GM23338 (cell line): ENCODE measurements around the gene ATP10A. TPM values are rescaled to one million over a fixed set of nuclear protein-coding genes. Genes with fewer than 3 reads are reported as not detected.

Source experiments
- ATAC-seq: fragments of 200-7000 bp; cut with Tn5 transposase; 3 replicates; pipeline ENCODE4 v1.9.1; 2020
- DNase-seq: peaks from one replicate; pipeline ENCODE4 v3.0.0-alpha.2; 2015; ENCODE audit warnings: low spot score
- H2AFZ ChIP-seq: fragments of 200-600 bp; sonication (generic); 2 replicates; pipeline ENCODE4 v1.8.0; 2016; ENCODE audit warnings: antibody characterized with exemption, mild to moderate bottlenecking, moderate library complexity
- H3F3A ChIP-seq: fragments of 200-600 bp; sonication (generic); replicated peaks from 2 replicates; pipeline ENCODE4 v1.8.0; 2017; ENCODE audit warnings: antibody characterized with exemption, mixed run types, low read depth
- H3K27ac ChIP-seq: fragments of 200-600 bp; sonication (generic); 2 replicates; pipeline ENCODE4 v1.6.1; 2016; ENCODE audit warnings: low read depth
- H3K27me3 ChIP-seq: fragments of 200-600 bp; sonication (generic); 2 replicates; pipeline ENCODE4 v1.8.0; 2016; ENCODE audit warnings: mild to moderate bottlenecking, mixed run types, moderate library complexity; ENCODE audit not compliant: insufficient read depth
- H3K36me3 ChIP-seq: fragments of 200-600 bp; sonication (generic); 2 replicates; pipeline ENCODE4 v1.8.0; 2016; ENCODE audit warnings: mild to moderate bottlenecking; ENCODE audit not compliant: insufficient read depth
- H3K4me1 ChIP-seq: fragments of 200-600 bp; sonication (generic); 2 replicates; pipeline ENCODE4 v1.8.0; 2016; ENCODE audit warnings: mild to moderate bottlenecking, moderate library complexity; ENCODE audit not compliant: insufficient read depth
- H3K4me2 ChIP-seq: fragments of 200-600 bp; sonication (generic); 2 replicates; pipeline ENCODE4 v1.7.1; 2017; ENCODE audit warnings: mixed run types
- H3K4me3 ChIP-seq: fragments of 200-600 bp; sonication (generic); 2 replicates; pipeline ENCODE4 v1.6.1; 2016; ENCODE audit warnings: mixed run types
- H3K79me2 ChIP-seq: fragments of 200-600 bp; sonication (generic); replicated peaks from 2 replicates; pipeline ENCODE4 v1.8.0; 2017; ENCODE audit warnings: mild to moderate bottlenecking; ENCODE audit not compliant: insufficient read depth
- H3K9me2 ChIP-seq: fragments of 200-600 bp; sonication (generic); 2 replicates; pipeline ENCODE4 v1.8.0; 2017; ENCODE audit not compliant: insufficient read depth
- H4K20me1 ChIP-seq: fragments of 200-600 bp; sonication (generic); replicated peaks from 2 replicates; pipeline ENCODE4 v1.8.0; 2017; ENCODE audit warnings: mild to moderate bottlenecking; ENCODE audit not compliant: insufficient read depth
- H3K27ac Mint-ChIP-seq: 2 replicates; pipeline ENCODE4 v1.8.0; 2020; ENCODE audit warnings: inconsistent platforms, mild to moderate bottlenecking, moderate library complexity, mixed read lengths
- H3K27me3 Mint-ChIP-seq: 3 replicates; pipeline ENCODE4 v1.8.0; 2022; ENCODE audit warnings: low read depth, mild to moderate bottlenecking, moderate library complexity, mixed read lengths, inconsistent platforms; ENCODE audit not compliant: insufficient read depth, poor library complexity
- H3K36me3 Mint-ChIP-seq: 3 replicates; pipeline ENCODE4 v1.8.0; 2021; ENCODE audit warnings: low read depth, mild to moderate bottlenecking, inconsistent platforms, moderate library complexity, mixed read lengths
- H3K4me1 Mint-ChIP-seq: 3 replicates; pipeline ENCODE4 v1.8.0; 2020; ENCODE audit warnings: mild to moderate bottlenecking, inconsistent platforms, mixed read lengths
- H3K4me3 Mint-ChIP-seq: 3 replicates; pipeline ENCODE4 v1.8.0; 2021; ENCODE audit warnings: moderate library complexity, mild to moderate bottlenecking, inconsistent platforms, mixed read lengths
- H3K9me3 Mint-ChIP-seq: 3 replicates; pipeline ENCODE4 v1.8.0; 2020; ENCODE audit warnings: moderate library complexity, mild to moderate bottlenecking, inconsistent platforms, mixed read lengths
- EZH2 ChIP-seq: fragments of 200-600 bp; sonication (generic); IDR thresholded peaks from one replicate; pipeline ENCODE4 v1.8.0; 2017; ENCODE audit warnings: antibody characterized with exemption, mild to moderate bottlenecking, low read depth; ENCODE audit not compliant: unreplicated experiment
- EZH2phosphoT487 ChIP-seq: fragments of 200-600 bp; sonication (generic); IDR thresholded peaks from one replicate; pipeline ENCODE4 v1.8.1; 2018; ENCODE audit warnings: antibody characterized with exemption; ENCODE audit not compliant: unreplicated experiment
- NANOG ChIP-seq: IDR thresholded peaks from 2 replicates; pipeline ENCODE4 v1.6.1; 2016; ENCODE audit warnings: antibody characterized with exemption, borderline replicate concordance
- POLR2AphosphoS5 ChIP-seq: IDR thresholded peaks from 2 replicates; pipeline ENCODE4 v1.6.1; 2016; ENCODE audit warnings: antibody characterized with exemption, low read depth
- STAT1 ChIP-seq: IDR thresholded peaks from one replicate; pipeline ENCODE4 v1.6.1; 2016; ENCODE audit warnings: antibody characterized with exemption; ENCODE audit not compliant: unreplicated experiment
- ZNF114 ChIP-seq: fragments of 250-450 bp; sonication (Bioruptor Pico); IDR thresholded peaks from 2 replicates; pipeline ENCODE4 v1.5.0; 2020; ENCODE audit warnings: mild to moderate bottlenecking, moderate library complexity
- polyA plus RNA-seq: library from polyadenylated mRNA; unstranded; fragments of >200 nt; fragmentation: Nextera tagmentation; extraction: Ambion mirVana; gene quantifications from 2 replicates; pipeline ENCODE4 v1.2.1, GENCODE V29; 2016
- total RNA-seq: library from RNA; depleted of rRNA; stranded (reverse); fragments of >200 nt; shearing (Covaris generic); gene quantifications from 2 replicates; pipeline ENCODE4 v1.2.3, GENCODE V29; 2014
- TF ChIP-seq, protein P1 (sequence below), 2 experiments: fragments of 200-600 bp in 1 of 2; sonication (generic) in 1 of 2; conservative IDR thresholded peaks; 2 replicates each; pipeline versions ENCODE4 v1.5.1 to v1.6.1; 2016 to 2017; ENCODE audit warnings: antibody characterized with exemption in 2 of 2, low read depth in 2 of 2, mild to moderate bottlenecking in 2 of 2, moderate library complexity in 1 of 2
- TF ChIP-seq, protein P2 (sequence below): IDR thresholded peaks from one replicate; pipeline ENCODE4 v1.6.1; 2018; ENCODE audit warnings: antibody characterized with exemption; ENCODE audit not compliant: unreplicated experiment
- TF ChIP-seq, protein P3 (sequence below): fragments of 250-450 bp; sonication (Bioruptor Pico); IDR thresholded peaks from 2 replicates; pipeline ENCODE4 v1.5.0; 2020; ENCODE audit warnings: mild to moderate bottlenecking, moderate library complexity
- TF ChIP-seq, protein P4 (sequence below): IDR thresholded peaks from 2 replicates; pipeline ENCODE4 v1.6.1; 2016; ENCODE audit warnings: antibody characterized with exemption

Gene ATP10A
- total and polyA plus RNA-seq, 2 experiments from 2014 or later = 0.36 to 5.6 TPM

DNA sequence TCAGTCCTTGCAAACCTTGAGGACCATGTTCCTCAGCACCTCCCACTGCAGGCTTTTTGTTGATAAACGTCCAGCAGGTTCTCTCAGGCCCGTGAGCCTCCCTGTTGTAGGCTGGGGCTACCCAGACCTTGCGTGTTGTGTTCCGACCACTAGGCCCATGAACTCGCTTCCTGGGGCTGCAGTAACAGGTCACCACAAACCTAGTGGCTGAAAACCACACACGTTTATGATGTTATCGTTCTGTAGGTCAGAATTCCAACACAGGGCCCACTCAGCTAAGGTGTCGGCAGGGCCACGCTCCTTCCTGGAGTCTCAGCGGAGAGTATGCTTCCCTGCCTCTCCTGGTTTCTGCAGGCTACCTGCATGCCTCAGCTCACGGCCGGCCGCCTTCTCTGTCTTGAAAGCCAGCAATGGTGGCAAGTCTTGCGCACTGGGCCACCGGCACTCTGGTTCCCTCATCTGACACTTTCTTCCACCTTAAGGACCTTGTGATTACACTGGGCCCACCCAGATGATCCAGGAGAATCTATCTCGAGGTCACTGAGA lies 60.8 kb downstream of the ATP10A start:
- no peak overlapping the region for H3K27ac ChIP-seq
- no peak for ATAC-seq
- H3K27me3 ChIP-seq = no peaks in the 10 kb centered on the region
- no peak overlapping the region for H3K27ac Mint-ChIP-seq
- no peaks in the 10 kb centered on the region for H3K36me3 Mint-ChIP-seq
- H3K9me3 Mint-ChIP-seq = no peaks in the 10 kb centered on the region
- H3K4me2 ChIP-seq = no peak overlapping the region
- H3K4me1 ChIP-seq = peaks cover 8% of the 10 kb centered on the region
- peaks cover 11% of the 10 kb centered on the region for H3K4me1 Mint-ChIP-seq
- H3K27me3 Mint-ChIP-seq = peaks cover 4% of the 10 kb centered on the region
- H3K9me2 ChIP-seq = no peaks in the 10 kb centered on the region
- H3F3A ChIP-seq = no peaks in the 10 kb centered on the region
- TF ChIP-seq, protein P1, sequence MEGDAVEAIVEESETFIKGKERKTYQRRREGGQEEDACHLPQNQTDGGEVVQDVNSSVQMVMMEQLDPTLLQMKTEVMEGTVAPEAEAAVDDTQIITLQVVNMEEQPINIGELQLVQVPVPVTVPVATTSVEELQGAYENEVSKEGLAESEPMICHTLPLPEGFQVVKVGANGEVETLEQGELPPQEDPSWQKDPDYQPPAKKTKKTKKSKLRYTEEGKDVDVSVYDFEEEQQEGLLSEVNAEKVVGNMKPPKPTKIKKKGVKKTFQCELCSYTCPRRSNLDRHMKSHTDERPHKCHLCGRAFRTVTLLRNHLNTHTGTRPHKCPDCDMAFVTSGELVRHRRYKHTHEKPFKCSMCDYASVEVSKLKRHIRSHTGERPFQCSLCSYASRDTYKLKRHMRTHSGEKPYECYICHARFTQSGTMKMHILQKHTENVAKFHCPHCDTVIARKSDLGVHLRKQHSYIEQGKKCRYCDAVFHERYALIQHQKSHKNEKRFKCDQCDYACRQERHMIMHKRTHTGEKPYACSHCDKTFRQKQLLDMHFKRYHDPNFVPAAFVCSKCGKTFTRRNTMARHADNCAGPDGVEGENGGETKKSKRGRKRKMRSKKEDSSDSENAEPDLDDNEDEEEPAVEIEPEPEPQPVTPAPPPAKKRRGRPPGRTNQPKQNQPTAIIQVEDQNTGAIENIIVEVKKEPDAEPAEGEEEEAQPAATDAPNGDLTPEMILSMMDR (conservative IDR thresholded peaks at IDR 0.05; ENCODE audit: low read depth in 2 of 2) = no peak
- TF ChIP-seq STAT1 (no peak), NANOG (no peak), POLR2AphosphoS5 (no peak), ZNF114 (CRISPR knock-in tag) (no peak), EZH2 (no peak), EZH2phosphoT487 (no peak)
- TF ChIP-seq, protein P2, sequence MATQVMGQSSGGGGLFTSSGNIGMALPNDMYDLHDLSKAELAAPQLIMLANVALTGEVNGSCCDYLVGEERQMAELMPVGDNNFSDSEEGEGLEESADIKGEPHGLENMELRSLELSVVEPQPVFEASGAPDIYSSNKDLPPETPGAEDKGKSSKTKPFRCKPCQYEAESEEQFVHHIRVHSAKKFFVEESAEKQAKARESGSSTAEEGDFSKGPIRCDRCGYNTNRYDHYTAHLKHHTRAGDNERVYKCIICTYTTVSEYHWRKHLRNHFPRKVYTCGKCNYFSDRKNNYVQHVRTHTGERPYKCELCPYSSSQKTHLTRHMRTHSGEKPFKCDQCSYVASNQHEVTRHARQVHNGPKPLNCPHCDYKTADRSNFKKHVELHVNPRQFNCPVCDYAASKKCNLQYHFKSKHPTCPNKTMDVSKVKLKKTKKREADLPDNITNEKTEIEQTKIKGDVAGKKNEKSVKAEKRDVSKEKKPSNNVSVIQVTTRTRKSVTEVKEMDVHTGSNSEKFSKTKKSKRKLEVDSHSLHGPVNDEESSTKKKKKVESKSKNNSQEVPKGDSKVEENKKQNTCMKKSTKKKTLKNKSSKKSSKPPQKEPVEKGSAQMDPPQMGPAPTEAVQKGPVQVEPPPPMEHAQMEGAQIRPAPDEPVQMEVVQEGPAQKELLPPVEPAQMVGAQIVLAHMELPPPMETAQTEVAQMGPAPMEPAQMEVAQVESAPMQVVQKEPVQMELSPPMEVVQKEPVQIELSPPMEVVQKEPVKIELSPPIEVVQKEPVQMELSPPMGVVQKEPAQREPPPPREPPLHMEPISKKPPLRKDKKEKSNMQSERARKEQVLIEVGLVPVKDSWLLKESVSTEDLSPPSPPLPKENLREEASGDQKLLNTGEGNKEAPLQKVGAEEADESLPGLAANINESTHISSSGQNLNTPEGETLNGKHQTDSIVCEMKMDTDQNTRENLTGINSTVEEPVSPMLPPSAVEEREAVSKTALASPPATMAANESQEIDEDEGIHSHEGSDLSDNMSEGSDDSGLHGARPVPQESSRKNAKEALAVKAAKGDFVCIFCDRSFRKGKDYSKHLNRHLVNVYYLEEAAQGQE = no peak
- TF ChIP-seq, protein P3, sequence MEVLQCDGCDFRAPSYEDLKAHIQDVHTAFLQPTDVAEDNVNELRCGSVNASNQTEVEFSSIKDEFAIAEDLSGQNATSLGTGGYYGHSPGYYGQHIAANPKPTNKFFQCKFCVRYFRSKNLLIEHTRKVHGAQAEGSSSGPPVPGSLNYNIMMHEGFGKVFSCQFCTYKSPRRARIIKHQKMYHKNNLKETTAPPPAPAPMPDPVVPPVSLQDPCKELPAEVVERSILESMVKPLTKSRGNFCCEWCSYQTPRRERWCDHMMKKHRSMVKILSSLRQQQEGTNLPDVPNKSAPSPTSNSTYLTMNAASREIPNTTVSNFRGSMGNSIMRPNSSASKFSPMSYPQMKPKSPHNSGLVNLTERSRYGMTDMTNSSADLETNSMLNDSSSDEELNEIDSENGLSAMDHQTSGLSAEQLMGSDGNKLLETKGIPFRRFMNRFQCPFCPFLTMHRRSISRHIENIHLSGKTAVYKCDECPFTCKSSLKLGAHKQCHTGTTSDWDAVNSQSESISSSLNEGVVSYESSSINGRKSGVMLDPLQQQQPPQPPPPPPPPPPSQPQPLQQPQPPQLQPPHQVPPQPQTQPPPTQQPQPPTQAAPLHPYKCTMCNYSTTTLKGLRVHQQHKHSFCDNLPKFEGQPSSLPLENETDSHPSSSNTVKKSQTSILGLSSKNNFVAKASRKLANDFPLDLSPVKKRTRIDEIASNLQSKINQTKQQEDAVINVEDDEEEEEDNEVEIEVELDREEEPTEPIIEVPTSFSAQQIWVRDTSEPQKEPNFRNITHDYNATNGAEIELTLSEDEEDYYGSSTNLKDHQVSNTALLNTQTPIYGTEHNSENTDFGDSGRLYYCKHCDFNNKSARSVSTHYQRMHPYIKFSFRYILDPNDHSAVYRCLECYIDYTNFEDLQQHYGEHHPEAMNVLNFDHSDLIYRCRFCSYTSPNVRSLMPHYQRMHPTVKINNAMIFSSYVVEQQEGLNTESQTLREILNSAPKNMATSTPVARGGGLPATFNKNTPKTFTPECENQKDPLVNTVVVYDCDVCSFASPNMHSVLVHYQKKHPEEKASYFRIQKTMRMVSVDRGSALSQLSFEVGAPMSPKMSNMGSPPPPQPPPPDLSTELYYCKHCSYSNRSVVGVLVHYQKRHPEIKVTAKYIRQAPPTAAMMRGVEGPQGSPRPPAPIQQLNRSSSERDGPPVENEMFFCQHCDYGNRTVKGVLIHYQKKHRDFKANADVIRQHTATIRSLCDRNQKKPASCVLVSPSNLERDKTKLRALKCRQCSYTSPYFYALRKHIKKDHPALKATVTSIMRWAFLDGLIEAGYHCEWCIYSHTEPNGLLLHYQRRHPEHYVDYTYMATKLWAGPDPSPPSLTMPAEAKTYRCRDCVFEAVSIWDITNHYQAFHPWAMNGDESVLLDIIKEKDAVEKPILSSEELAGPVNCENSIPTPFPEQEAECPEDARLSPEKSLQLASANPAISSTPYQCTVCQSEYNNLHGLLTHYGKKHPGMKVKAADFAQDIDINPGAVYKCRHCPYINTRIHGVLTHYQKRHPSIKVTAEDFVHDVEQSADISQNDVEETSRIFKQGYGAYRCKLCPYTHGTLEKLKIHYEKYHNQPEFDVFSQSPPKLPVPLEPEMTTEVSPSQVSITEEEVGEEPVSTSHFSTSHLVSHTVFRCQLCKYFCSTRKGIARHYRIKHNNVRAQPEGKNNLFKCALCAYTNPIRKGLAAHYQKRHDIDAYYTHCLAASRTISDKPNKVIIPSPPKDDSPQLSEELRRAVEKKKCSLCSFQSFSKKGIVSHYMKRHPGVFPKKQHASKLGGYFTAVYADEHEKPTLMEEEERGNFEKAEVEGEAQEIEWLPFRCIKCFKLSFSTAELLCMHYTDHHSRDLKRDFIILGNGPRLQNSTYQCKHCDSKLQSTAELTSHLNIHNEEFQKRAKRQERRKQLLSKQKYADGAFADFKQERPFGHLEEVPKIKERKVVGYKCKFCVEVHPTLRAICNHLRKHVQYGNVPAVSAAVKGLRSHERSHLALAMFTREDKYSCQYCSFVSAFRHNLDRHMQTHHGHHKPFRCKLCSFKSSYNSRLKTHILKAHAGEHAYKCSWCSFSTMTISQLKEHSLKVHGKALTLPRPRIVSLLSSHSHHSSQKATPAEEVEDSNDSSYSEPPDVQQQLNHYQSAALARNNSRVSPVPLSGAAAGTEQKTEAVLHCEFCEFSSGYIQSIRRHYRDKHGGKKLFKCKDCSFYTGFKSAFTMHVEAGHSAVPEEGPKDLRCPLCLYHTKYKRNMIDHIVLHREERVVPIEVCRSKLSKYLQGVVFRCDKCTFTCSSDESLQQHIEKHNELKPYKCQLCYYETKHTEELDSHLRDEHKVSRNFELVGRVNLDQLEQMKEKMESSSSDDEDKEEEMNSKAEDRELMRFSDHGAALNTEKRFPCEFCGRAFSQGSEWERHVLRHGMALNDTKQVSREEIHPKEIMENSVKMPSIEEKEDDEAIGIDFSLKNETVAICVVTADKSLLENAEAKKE (CRISPR knock-in tag) = no peak
- TF ChIP-seq, protein P4, sequence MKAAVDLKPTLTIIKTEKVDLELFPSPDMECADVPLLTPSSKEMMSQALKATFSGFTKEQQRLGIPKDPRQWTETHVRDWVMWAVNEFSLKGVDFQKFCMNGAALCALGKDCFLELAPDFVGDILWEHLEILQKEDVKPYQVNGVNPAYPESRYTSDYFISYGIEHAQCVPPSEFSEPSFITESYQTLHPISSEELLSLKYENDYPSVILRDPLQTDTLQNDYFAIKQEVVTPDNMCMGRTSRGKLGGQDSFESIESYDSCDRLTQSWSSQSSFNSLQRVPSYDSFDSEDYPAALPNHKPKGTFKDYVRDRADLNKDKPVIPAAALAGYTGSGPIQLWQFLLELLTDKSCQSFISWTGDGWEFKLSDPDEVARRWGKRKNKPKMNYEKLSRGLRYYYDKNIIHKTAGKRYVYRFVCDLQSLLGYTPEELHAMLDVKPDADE = no peak
- H3K4me3 ChIP-seq = no peak overlapping the region
- no peaks in the 10 kb centered on the region for H3K36me3 ChIP-seq
- no peak for DNase-seq
- H4K20me1 ChIP-seq = no peaks in the 10 kb centered on the region
- H2AFZ ChIP-seq = no peak overlapping the region
- no peak overlapping the region for H3K4me3 Mint-ChIP-seq
- no peaks in the 10 kb centered on the region for H3K79me2 ChIP-seq
